CD4-positive, alpha-beta T cell treated with Interleukin-4 for 1 hour (primary cell): Measurements from ENCODE around the gene DDX60.
A peak's percentile ranks its signal among the peaks of the same experiment; 100 is the strongest.

Experiments
- DNase-seq, 2 donors: peaks; one replicate each; pipeline ENCODE4 v3.0.0-alpha.2; 2020 to 2022

DDX60 gene

DNA sequence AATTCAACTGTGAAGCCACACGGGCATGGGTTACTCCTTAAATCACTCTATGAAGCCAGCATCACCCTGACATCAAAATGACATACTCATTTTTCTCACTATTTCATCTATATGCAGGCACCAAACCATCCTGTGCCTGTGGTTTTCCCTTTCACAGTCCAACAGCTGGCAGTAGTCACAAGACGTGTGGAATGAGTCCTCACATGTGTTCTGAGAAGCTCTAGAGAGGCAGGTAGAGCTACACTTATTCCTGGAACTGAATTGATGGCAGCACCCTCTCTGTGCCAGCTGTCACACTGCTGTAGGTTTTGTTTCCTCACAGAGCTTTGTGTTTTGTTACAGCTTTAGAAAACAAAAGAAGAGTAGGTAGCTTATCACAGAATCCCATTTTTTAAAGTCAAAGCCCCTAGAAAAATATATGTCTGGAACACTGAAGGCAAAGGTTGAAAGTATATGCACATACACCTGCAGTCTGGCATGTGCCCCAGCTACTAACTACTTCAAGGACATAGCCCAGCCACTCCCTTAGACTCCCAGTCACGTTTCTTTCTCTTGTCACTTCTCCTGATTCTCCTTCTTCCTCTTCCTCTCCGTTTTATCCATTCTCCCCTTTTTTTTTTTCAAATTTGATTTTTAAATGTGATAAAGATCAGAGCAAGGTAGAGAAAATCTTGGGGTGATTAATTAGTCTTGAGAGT lies 119.1 kb downstream of the DDX60 start:
- no peak for DNase-seq

DNA sequence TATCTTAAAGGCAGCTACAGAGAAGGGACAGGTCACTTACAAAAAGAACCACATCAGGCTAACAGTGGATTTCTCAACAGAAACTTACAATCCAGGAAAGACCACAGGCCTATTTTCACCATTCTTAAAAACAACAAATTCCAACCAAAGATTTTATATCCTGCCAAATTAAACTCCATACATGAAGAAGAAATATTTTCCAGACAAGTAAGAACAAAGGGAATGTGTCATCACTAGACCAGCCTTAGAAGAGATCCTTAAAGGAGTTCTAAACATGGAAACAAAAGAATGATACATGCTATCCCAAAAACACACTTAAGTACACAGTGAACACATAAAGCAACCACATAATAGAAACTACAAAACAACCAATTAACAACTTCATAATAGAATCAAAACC lies 120.6 kb downstream of the DDX60 start:
- no peak for DNase-seq

DNA sequence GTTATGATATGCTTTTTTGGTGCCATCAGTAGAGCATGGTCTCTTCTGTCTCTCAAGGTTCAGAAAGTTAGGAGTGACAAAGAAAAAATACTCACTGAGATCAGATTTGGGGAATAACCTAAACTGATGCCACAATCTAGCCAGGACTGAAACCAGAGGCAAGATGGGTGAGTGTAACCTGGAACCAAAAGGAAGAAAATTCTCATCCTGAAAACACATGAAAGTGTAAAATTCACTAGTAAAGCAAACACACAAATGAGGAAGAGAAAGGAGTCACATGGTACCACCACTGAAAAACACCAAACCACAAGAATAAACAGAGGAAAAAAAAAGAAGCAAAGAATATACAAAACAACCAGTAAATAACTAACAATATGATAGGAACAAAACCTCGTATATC lies 129.8 kb downstream of the DDX60 start:
- no peak for DNase-seq

DNA sequence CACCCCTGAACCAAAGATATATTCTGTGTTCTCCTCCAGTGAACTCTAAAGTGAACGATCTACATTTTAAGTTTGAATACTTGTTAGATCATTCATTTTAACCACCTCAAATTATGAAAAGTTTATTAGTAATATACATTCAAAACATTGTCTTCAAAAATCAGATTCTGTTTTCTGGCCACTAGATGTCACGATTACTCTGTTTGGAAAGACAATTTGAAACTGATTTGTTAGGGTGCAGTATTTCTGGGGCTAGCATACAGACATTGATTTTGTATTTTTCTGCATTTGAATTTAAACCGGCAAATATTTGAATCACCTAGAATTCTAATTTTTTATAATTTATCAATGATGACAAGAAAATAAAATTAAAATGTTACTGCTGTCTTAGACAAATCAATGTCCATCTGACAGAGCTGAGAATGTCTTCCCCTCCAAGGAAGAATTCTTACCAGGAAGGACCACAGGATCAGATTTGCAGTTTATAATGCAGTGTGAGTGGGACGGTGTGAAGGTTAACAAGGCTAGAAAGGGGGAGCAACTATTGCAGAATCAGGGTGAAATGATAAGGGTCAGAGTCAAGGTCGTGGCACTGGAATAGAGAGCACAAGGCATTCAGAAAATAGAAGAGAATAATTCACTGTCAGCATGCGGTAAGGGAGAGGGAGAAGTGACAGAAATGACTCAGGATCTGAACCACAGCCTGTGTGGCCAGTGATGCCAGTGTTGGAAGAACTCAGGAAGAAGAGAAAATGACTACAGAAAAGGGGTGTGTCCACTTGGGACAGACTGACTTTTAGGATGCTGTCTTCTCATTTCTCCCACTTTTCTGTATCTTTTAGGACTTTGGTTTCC lies 134.6 kb downstream of the DDX60 start:
- peak in 1 of 2 donors; percentile 36 for DNase-seq

DNA sequence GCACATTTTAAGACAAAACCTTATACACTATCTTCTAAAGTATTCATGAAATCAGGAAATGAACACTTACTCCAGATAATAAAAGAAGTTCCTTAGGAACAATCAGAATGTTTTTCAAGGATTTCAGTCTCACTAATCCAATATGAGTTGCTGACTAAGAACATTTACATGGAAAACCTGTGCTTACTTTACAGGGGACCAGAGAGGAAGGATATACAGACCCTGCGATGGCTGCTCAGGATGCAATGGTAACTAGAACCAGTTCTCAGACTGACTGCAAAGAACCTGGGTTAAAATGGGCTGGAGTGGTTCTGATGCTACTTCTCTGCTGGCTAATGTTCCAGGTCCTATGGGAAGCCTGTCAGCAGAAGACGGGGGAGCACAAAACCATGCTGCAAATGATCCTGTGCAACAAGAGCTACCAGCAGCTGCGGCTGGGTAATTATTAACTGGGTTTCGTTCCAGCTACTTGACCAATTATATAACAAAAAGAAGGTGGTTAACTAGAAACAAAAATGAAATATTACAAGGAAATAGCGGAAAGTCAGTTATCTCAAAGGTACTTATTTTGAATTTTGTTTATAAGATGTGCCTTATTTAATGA lies 140.9 kb downstream of the DDX60 start:
- no peak for DNase-seq

DNA sequence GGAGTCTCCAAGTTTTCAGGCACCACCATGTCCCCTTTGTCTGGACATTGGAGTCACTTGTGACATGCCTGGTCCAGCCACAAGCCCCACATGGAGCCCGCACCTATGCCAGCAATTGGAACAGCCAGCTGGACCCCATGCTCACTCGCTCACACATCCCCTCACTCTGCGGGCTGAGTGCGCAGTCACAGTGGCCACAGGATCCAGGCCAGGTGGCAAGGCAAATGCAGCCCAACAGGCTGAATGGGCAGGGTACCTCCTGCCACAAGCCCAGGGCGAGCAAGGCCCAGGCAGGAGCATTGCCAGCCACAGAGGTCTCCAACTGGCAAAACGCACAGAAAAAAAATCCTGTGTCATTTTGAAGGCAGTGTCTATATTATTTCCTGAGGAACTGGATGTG lies 144.2 kb downstream of the DDX60 start:
- DNase-seq = no peak

DNA sequence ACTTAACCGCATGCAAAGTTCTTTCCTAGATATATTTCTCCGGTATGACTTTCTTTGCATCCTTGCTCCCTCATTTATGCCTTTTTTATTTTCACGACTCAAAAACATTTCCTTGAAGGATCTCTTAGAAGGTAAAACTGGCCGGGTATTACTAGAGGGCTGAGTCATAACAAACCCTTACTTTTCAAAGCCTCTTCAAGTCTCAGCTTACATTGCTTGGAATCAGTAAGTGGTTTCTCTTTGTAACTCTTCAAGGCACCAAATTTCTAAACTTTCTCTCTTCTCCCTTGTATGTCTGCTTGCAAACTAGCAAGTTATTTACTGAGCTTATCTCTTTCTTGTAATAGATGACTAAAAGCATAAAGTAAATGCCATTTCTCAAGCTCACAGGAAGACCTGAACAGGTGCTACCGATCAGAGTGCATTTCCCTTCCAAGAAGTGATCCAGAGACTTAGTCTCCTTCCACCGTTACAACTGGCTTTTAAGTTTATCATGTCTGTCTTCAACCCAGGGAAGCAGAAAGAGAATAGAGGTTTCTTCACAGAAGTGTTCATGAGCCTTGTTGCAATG lies 150.8 kb downstream of the DDX60 start:
- no peak for DNase-seq
